GM12872 (cell line): Measurements from ENCODE around the gene CACNA1F.

Experiments used
- CTCF ChIP-seq: IDR thresholded peaks from 3 replicates; pipeline ENCODE4 v1.5.1; 2011; ENCODE audit warnings: low read depth, mild to moderate bottlenecking, low read length, moderate library complexity; ENCODE audit not compliant: insufficient read depth

CACNA1F gene

GRCh38 chrX:49237060-49237459 lies 3.9 kb upstream of the CACNA1F start:
- TF ChIP-seq CTCF = no peak

GRCh38 chrX:49233887-49234555 lies 881 bp upstream of the CACNA1F start:
- TF ChIP-seq CTCF = no peak

GRCh38 chrX:49232525-49232924 lies 615 bp downstream of the CACNA1F start:
- TF ChIP-seq CTCF = no peak

DNA sequence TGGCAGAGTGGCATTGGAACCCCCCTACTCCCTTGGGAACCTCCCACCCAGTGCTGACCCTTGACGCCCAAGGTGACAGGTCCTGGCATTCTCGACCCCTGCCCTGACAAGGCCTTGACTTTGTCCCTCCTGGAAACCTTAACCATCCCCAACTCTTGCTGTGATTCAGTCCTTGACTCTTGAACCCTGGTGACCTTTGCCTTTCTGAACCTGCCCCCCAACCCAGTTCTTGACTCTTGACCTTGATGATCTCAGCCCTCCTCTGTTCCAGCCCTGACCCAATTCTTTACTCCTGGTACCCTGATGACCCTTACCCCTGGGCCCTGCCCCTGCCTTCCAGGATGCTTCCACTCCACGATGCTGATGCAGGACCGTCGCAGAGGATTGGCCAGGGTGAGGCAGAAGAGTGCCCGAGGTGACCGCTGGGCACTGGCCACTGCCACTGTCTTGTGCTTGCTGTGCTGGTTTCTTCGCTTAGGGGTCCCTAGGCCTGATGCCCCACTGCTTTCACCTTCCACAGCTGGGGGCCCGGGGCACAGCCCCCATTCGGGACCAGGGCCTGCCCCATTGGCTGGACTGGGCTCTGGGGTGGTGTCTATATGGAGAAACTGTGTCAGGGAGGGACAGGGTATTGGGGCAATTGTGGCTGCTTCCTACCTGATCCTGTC lies 1.7 kb downstream of the CACNA1F start:
- no peak for TF ChIP-seq CTCF

- peak; percentile 40 for TF ChIP-seq CTCF
These were observed 2.5 kb downstream of the CACNA1F start for GRCh38 chrX:49230500-49231232.

GRCh38 chrX:49228185-49228584 lies 5.0 kb downstream of the CACNA1F start:
- no peak for TF ChIP-seq CTCF

DNA sequence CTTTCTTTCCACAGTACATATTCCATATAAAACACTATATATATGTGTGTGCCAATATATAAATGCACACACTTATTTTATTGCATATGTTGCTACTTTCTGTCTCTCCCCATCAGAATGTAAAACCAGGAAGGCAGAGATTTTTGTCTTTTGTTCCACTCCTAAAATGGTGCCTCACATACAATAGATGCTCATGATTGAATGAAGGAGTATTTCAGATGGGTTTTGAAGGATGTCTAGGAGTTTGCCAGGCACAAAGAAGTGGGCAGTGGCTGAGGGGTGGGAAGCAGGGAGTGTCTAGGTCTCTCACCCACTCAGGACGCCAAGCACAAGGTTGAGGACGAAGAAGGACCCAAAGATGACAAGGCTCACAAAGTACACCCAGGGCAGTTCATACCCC lies 5.4 kb downstream of the CACNA1F start:
- no peak for TF ChIP-seq CTCF
